H1 (cell line): ENCODE measurements around the gene TMEM154. TPM values are rescaled to one million over a fixed set of nuclear protein-coding genes. Genes with fewer than 3 reads are reported as not detected.

ENCODE experiments used
- CTCF ChIA-PET: fragments of 300-600 bp; sonication (Branson Sonifier 250); formaldehyde crosslinking; loops from one replicate; lab custom pipeline; 2021; ENCODE audit not compliant: partially characterized antibody; lab: Charles Lee
- POLR2A ChIA-PET: fragments of 300-600 bp; sonication (Branson Sonifier 250); formaldehyde crosslinking; loops from one replicate; lab custom pipeline; 2021; ENCODE audit warnings: inconsistent platforms; ENCODE audit not compliant: partially characterized antibody; lab: Charles Lee
- DNase-seq, 2 experiments: peaks; one replicate each; pipeline versions ENCODE4 v3.0.0 to v3.0.0-alpha.2; 2010 to 2022; ENCODE audit warnings: low spot score in 2 of 2, low read depth in 1 of 2, mixed read lengths in 1 of 2
- FAIRE-seq: peaks from 2 replicates; lab custom pipeline; 2011; peaks lifted over from hg19 to GRCh38; lab: Jason Lieb, UNC
- H2AFZ ChIP-seq: 2 replicates; pipeline ENCODE4 v1.8.1; 2012; ENCODE audit warnings: low read length, inconsistent platforms
- H2AK5ac ChIP-seq: 2 replicates; pipeline ENCODE4 v1.6.1; 2013; ENCODE audit warnings: low read depth, low read length
- H2BK120ac ChIP-seq: replicated peaks from 2 replicates; pipeline ENCODE3; 2013; ENCODE audit warnings: low read depth, low read length, inconsistent platforms
- H2BK12ac ChIP-seq: 2 replicates; pipeline ENCODE4 v1.6.1; 2013; ENCODE audit warnings: low read depth, low read length
- H2BK15ac ChIP-seq: 2 replicates; pipeline ENCODE4 v1.6.1; 2013; ENCODE audit warnings: low read length
- H2BK20ac ChIP-seq: 2 replicates; pipeline ENCODE4 v1.6.1; 2013; ENCODE audit warnings: low read length
- H2BK5ac ChIP-seq: 2 replicates; pipeline ENCODE4 v1.6.1; 2013; ENCODE audit warnings: low read depth, low read length
- H3K14ac ChIP-seq: 2 replicates; pipeline ENCODE4 v1.6.1; 2013; ENCODE audit warnings: inconsistent platforms; ENCODE audit not compliant: insufficient read length
- H3K18ac ChIP-seq: 2 replicates; pipeline ENCODE4 v1.6.1; 2013; ENCODE audit warnings: low read length; ENCODE audit errors: extremely low read depth
- H3K23ac ChIP-seq: 2 replicates; pipeline ENCODE4 v1.6.1; 2013; ENCODE audit warnings: inconsistent platforms; ENCODE audit not compliant: insufficient read length
- H3K23me2 ChIP-seq: 2 replicates; pipeline ENCODE4 v1.6.1; 2013; ENCODE audit warnings: low read depth, low read length
- H3K27ac ChIP-seq: 2 replicates; pipeline ENCODE4 v1.6.1; 2011; ENCODE audit warnings: low read depth, low read length, inconsistent platforms
- H3K27me3 ChIP-seq, 4 experiments: replicated peaks in 1 of 4; 1 replicate in 1 of 4; 2 replicates in 3 of 4; pipeline versions ENCODE4 v1.6.1 to v1.8.1; 2011 to 2013; ENCODE audit warnings: low read length in 3 of 4, mild to moderate bottlenecking in 3 of 4, inconsistent platforms in 2 of 4, mixed read lengths in 2 of 4, moderate library complexity in 1 of 4; ENCODE audit not compliant: control insufficient read depth in 3 of 4, insufficient read depth in 3 of 4; ENCODE audit errors: extremely low read depth in 1 of 4
- H3K36me3 ChIP-seq, 4 experiments: 2 replicates each; pipeline versions ENCODE4 v1.6.1 to v1.8.1; 2011 to 2013; ENCODE audit warnings: mild to moderate bottlenecking in 4 of 4, low read length in 3 of 4, moderate library complexity in 2 of 4, control low read depth in 1 of 4, inconsistent platforms in 1 of 4; ENCODE audit not compliant: insufficient read depth in 4 of 4, control insufficient read depth in 2 of 4
- H3K4ac ChIP-seq: replicated peaks from 2 replicates; pipeline ENCODE3; 2013; ENCODE audit warnings: low read length, low read depth, mixed read lengths, inconsistent platforms; ENCODE audit not compliant: insufficient read length
- H3K4me1 ChIP-seq, 4 experiments: replicated peaks in 1 of 4; 1 replicate in 1 of 4; 2 replicates in 3 of 4; pipeline versions ENCODE4 v1.6.1 to v1.8.1; 2011 to 2013; ENCODE audit warnings: low read length in 3 of 4, inconsistent platforms in 2 of 4, mixed read lengths in 1 of 4; ENCODE audit not compliant: insufficient read depth in 4 of 4, control insufficient read depth in 3 of 4
- H3K4me2 ChIP-seq, 2 experiments: 2 replicates each; pipeline versions ENCODE4 v1.6.1 to v1.8.1; 2011 to 2013; ENCODE audit warnings: low read depth in 2 of 2, low read length in 2 of 2, control low read depth in 1 of 2, inconsistent platforms in 1 of 2, mild to moderate bottlenecking in 1 of 2; ENCODE audit not compliant: insufficient read depth in 1 of 2
- H3K4me3 ChIP-seq, 4 experiments: fragments of 200-600, 300-600 bp in 1 of 4; sonication (generic), shearing (Covaris generic), sonication (Bioruptor Twin) in 1 of 4; 2 replicates each; pipeline versions ENCODE4 v1.5.1 to v1.8.1; 2011 to 2016; ENCODE audit warnings: low read length in 4 of 4, low read depth in 3 of 4, control low read depth in 2 of 4, inconsistent platforms in 2 of 4, mild to moderate bottlenecking in 2 of 4, mixed read lengths in 1 of 4, moderate library complexity in 1 of 4; ENCODE audit not compliant: insufficient read depth in 2 of 4; ENCODE audit errors: extremely low read depth in 1 of 4
- H3K56ac ChIP-seq: replicated peaks from 2 replicates; pipeline ENCODE3; 2013; ENCODE audit warnings: low read depth, mild to moderate bottlenecking, mixed read lengths, low read length, inconsistent platforms; ENCODE audit not compliant: insufficient read length
- H3K79me1 ChIP-seq: 2 replicates; pipeline ENCODE4 v1.6.1; 2013; ENCODE audit warnings: low read depth, low read length, control low read depth
- H3K79me2 ChIP-seq, 2 experiments: 2 replicates each; pipeline versions ENCODE4 v1.6.1 to v1.8.1; 2012 to 2013; ENCODE audit warnings: low read length in 2 of 2, mild to moderate bottlenecking in 2 of 2, inconsistent platforms in 1 of 2; ENCODE audit not compliant: insufficient read depth in 2 of 2, control insufficient read depth in 1 of 2
- H3K9ac ChIP-seq, 4 experiments: replicated peaks in 1 of 4; 1 replicate in 1 of 4; 2 replicates in 3 of 4; pipeline versions ENCODE4 v1.6.1 to v1.8.1; 2011 to 2013; ENCODE audit warnings: low read depth in 3 of 4, low read length in 3 of 4, control low read depth in 2 of 4, mild to moderate bottlenecking in 2 of 4, moderate library complexity in 2 of 4, inconsistent platforms in 1 of 4; ENCODE audit errors: extremely low read depth in 1 of 4
- H3K9me3 ChIP-seq, 2 experiments: 2 replicates each; pipeline versions ENCODE4 v1.6.1 to v1.8.1; 2012 to 2013; ENCODE audit warnings: mild to moderate bottlenecking in 2 of 2, moderate library complexity in 2 of 2, control low read depth in 1 of 2, inconsistent platforms in 1 of 2, low read depth in 1 of 2, low read length in 1 of 2, mixed read lengths in 1 of 2; ENCODE audit not compliant: insufficient read depth in 2 of 2
- H4K20me1 ChIP-seq, 2 experiments: replicated peaks in 1 of 2; 2 replicates each; pipeline versions ENCODE3 to v1.8.1; 2011 to 2013; ENCODE audit warnings: inconsistent platforms in 2 of 2, low read length in 2 of 2, mild to moderate bottlenecking in 1 of 2; ENCODE audit not compliant: insufficient read depth in 2 of 2, control insufficient read depth in 1 of 2
- H4K5ac ChIP-seq: 2 replicates; pipeline ENCODE4 v1.6.1; 2013; ENCODE audit warnings: low read length, low read depth, mixed read lengths, inconsistent platforms; ENCODE audit not compliant: insufficient read length
- H4K8ac ChIP-seq: 2 replicates; pipeline ENCODE4 v1.8.0; 2013; ENCODE audit warnings: mild to moderate bottlenecking, moderate library complexity, low read length, inconsistent platforms; ENCODE audit not compliant: insufficient read depth; ENCODE audit errors: extremely low read depth
- H4K91ac ChIP-seq: replicated peaks from 2 replicates; pipeline ENCODE3; 2013; ENCODE audit warnings: low read length, mixed read lengths, inconsistent platforms; ENCODE audit not compliant: insufficient read length
- EGR1 ChIP-seq: IDR thresholded peaks from 2 replicates; pipeline ENCODE4 v1.6.1; 2011; ENCODE audit warnings: low read depth, low read length, borderline replicate concordance
- KDM1A ChIP-seq: fragments of 200-600, 300-600 bp; sonication (generic); IDR thresholded peaks from 2 replicates; pipeline ENCODE4 v1.7.1; 2016; ENCODE audit warnings: mild to moderate bottlenecking, low read length, borderline replicate concordance
- NANOG ChIP-seq: IDR thresholded peaks from 2 replicates; pipeline ENCODE4 v1.6.1; 2011; ENCODE audit warnings: low read length, low read depth, mild to moderate bottlenecking, inconsistent platforms; ENCODE audit not compliant: insufficient read depth, poor library complexity, severe bottlenecking
- TAF7 ChIP-seq: optimal IDR thresholded peaks from 2 replicates; pipeline ENCODE3; 2011; ENCODE audit warnings: low read depth, mild to moderate bottlenecking, inconsistent platforms, low read length, moderate library complexity, borderline replicate concordance
- WGBS, 2 experiments: shearing (Covaris generic) in 1 of 2; methylation state at CpG; one replicate each; pipeline versions ENCODE4 v1.1.6 to v1.1.7; 2013 to 2015; ENCODE audit warnings: low lambda C conversion rate in 2 of 2, mixed read lengths in 2 of 2, inconsistent platforms in 1 of 2, low coverage in 1 of 2, missing lambda C conversion rate in 1 of 2; ENCODE audit not compliant: insufficient replicate concordance in 2 of 2, insufficient coverage in 1 of 2, insufficient read length in 1 of 2; ENCODE audit errors: extremely low coverage in 1 of 2, missing lambda C conversion rate in 1 of 2; 5-methylcytosine and 5-hydroxymethylcytosine counted together
- polyA plus RNA-seq, 7 experiments: library from polyadenylated mRNA; depleted of rRNA in 3 of 7; stranded (reverse) in 5 of 7; unstranded in 2 of 7; fragments of >200 nt in 5 of 7; fragments of 200-250 nt in 2 of 7; gene quantifications; 1 replicate in 5 of 7; 2 replicates in 1 of 7; 4 replicates in 1 of 7; pipeline versions ENCODE4 v1.2.1 to v1.2.3, GENCODE V29; 2011 to 2013; ENCODE audit warnings: missing spikeins in 2 of 7, mixed read lengths in 2 of 7
- total RNA-seq: library from RNA; stranded (reverse); fragmentation: NEBNext Ultra II Directional; extraction: Animal tissue kit (Norgen Biotek cat#: 25700); gene quantifications from 2 replicates; pipeline ENCODE4 v1.2.1, GENCODE V29; 2021

The TMEM154 gene
- total and polyA plus RNA-seq, 2 of the 8 experiments (the other 6 are each of a cell fraction or from before 2014, with no cell fraction given), result 0.33 to 1.2 TPM

DNA sequence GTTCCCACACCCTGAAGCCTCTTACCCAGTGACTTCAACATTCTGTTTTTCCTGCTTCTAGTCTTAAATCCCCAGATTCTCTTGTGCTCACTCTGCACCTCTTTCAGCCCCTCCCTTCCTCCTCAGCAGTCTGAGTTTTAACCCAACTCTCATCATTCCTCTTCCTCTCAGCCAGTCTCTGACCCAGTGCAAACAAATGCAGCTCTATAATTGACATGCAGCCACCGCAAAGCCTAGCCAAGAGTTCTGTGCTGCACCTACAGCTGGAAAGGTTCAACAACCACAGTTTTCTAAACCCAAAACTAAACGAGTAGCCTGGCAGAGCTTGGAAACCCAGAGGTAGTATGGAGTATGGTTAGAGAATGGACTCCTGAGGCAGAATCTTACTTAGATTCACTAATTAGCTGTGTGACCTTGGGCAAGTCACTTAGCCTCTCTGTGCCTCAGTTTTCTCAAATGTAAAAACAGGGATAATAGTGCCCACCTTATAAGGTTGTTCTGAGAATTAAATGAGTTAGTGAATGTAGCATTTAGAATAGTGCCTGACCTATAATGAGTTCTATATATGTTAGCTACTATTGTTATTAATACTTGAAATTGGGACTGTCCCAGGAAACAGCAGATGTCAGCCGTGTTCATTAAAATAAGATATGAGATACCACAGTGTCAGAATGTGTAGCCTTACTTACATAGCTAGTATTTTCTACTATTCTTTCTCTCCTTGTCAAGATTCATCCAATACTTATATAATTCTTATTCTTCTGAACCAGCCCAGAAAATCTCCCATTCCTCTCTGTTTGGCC, 3.5 kb downstream of the TMEM154 start:
- Histone ChIP-seq H3K4ac (no peak overlapping the region), H2BK120ac (no peak overlapping the region), H4K20me1 (no peaks in the 10 kb centered on the region), H3K4me3 (no peak overlapping the region), H3K14ac (no peak overlapping the region), H3K79me1 (no peaks in the 10 kb centered on the region), H2BK12ac (peak overlapping the region; percentile 42; the same call in 1 of the 2 replicates), H3K56ac (no peak overlapping the region), H3K79me2 (no peaks in the 10 kb centered on the region), H2AK5ac (no peak overlapping the region), H3K9me3 (no peaks in the 10 kb centered on the region), H3K4me2 (no peak overlapping the region), H2BK20ac (0 out of 2 replicates have a peak overlapping the region, but pooled peaks have one; percentile 21), H2AFZ (no peak overlapping the region), H3K23me2 (peaks cover 4% of the 10 kb centered on the region; the same call in 1 of the 2 replicates), H3K27ac (no peak overlapping the region), H3K9ac (no peak overlapping the region), H2BK5ac (no peak overlapping the region), H3K4me1 (peaks cover 0 to 11% (median 7%) of the 10 kb centered on the region in 4 experiments; a peak in 4 of 7 replicates), H3K36me3 (no peaks in the 10 kb centered on the region), H3K27me3 (peaks cover 0 to 4% (median 2%) of the 10 kb centered on the region in 4 experiments; a peak in 2 of 7 replicates), H4K8ac (no peak overlapping the region), H3K23ac (no peak overlapping the region), H4K91ac (no peak overlapping the region), H3K18ac (no peak overlapping the region), H2BK15ac (0 out of 2 replicates have a peak overlapping the region, but pooled peaks have one; percentile 73), H4K5ac (no peak overlapping the region)
- DNase-seq (no peak), FAIRE-seq (no peak)
- POLR2A ChIA-PET, result no interaction called here
- WGBS, 2 experiments, result 85% methylated on average over 3 of the region's 3 CpGs; no CpG with 5 or more reads in 1 of the 2 experiments
- CTCF ChIA-PET, result interaction anchor here (0.7 to 1.8 kb wide), 12 partner anchors 8 to 221 kb away, joined by 3 to 8 read pairs (median 4); no protein-coding TSS in a partner anchor
- TF ChIP-seq NANOG, result no peak
- TF ChIP-seq EGR1, result no peak
- TF ChIP-seq TAF7, result no peak
- peak; percentile 74 for TF ChIP-seq KDM1A
